Hindlimb muscle (tissue), 1 donor: ENCODE measurements around the gene NOTCH2NLA. TPM values are rescaled to one million over a fixed set of nuclear protein-coding genes. Genes with fewer than 3 reads are reported as not detected.
"Not testable (repeated sequence)": the region's sequence is repeated elsewhere in the genome, so short reads cannot be mapped to it uniquely, and the experiment has no call there.

Experiments used
- DNase-seq: peaks from one replicate; pipeline ENCODE4 v3.0.0-alpha.2; 2013
- polyA plus RNA-seq: library from polyadenylated mRNA; unstranded; fragments of 120-200 nt; gene quantifications from one replicate; pipeline ENCODE4 v1.2.1, GENCODE V29; 2013; ENCODE audit not compliant: insufficient read length

The NOTCH2NLA gene
- polyA plus RNA-seq, 1 donor = 24.0 TPM

GRCh38 chr1:146167273-146167672, 61.5 kb downstream of the NOTCH2NLA start:
- not testable (repeated sequence) for DNase-seq

DNA sequence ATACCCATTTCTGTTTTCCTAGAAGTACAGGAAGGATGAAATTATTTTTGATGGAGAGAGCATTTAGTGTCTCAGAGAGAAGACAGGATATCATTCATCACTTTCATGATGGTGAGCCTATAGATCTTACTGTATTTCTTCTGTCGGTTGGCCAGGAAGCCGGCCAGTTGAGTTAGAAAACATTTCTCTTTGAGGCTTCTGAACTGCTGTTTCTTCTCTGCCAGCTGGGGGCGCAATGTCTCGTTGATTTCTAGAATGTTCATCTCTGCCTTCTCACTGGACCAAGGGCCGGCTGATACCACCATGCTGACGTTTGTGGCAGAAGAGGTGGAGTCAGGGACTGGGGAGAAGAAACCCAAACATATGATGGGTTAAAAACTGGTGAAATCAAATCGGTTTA, 84.4 kb downstream of the NOTCH2NLA start, which contains the start of gene NBPF10:
Gene NBPF10 (minus strand): TSS at position 340 of the 400 bp plus-strand sequence. CDS start 35 bp downstream, at position 305.
- DNase-seq = not testable (repeated sequence)

Other genes starting within 250 kb of the NOTCH2NLA start
- 253 TPM for gene TXNIP, start 232.4 kb downstream of the NOTCH2NLA start, polyA plus RNA-seq
- gene HJV, start 207.3 kb downstream of the NOTCH2NLA start, polyA plus RNA-seq = 243 TPM
- gene NBPF10, start 84.2 kb downstream of the NOTCH2NLA start, polyA plus RNA-seq = 1.8 TPM